Liver (tissue), 9 donors: ENCODE results near the gene PSMB8. TPM values are rescaled to one million over a fixed set of nuclear protein-coding genes. Genes with fewer than 3 reads are reported as not detected.

Source experiments
- DNase-seq: peaks from one replicate; pipeline ENCODE4 v3.0.0-alpha.2; 2017; ENCODE audit warnings: low spot score
- H3K27ac ChIP-seq, 2 donors: one replicate each; pipeline ENCODE4 v1.7.0; 2013; ENCODE audit warnings: inconsistent platforms in 2 of 2, low read length in 2 of 2, control low read depth in 1 of 2, low read depth in 1 of 2, mild to moderate bottlenecking in 1 of 2
- H3K27me3 ChIP-seq, 4 donors: one replicate each; pipeline versions ENCODE4 v1.6.1 to v1.7.0; 2013; ENCODE audit warnings: low read length in 3 of 4, inconsistent platforms in 1 of 4, mild to moderate bottlenecking in 1 of 4, moderate library complexity in 1 of 4; ENCODE audit not compliant: control insufficient read depth in 4 of 4, insufficient read depth in 4 of 4
- H3K36me3 ChIP-seq, 4 donors: one replicate each; pipeline versions ENCODE4 v1.6.1 to v1.7.0; 2013; ENCODE audit warnings: low read length in 3 of 4, mild to moderate bottlenecking in 3 of 4, low read depth in 1 of 4, moderate library complexity in 1 of 4; ENCODE audit not compliant: control insufficient read depth in 4 of 4, insufficient read depth in 3 of 4
- H3K4me1 ChIP-seq, 4 donors: one replicate each; pipeline versions ENCODE4 v1.6.1 to v1.7.0; 2013; ENCODE audit warnings: low read length in 3 of 4, mild to moderate bottlenecking in 3 of 4, moderate library complexity in 1 of 4; ENCODE audit not compliant: control insufficient read depth in 4 of 4, insufficient read depth in 4 of 4
- H3K4me3 ChIP-seq, 3 donors: one replicate each; pipeline versions ENCODE4 v1.6.1 to v1.7.0; 2013; ENCODE audit warnings: low read length in 3 of 3, control low read depth in 1 of 3, low read depth in 1 of 3, mild to moderate bottlenecking in 1 of 3
- H3K9ac ChIP-seq, 2 donors: one replicate each; pipeline ENCODE4 v1.7.0; 2013; ENCODE audit warnings: low read length in 2 of 2, mild to moderate bottlenecking in 2 of 2, moderate library complexity in 2 of 2, control low read depth in 1 of 2, low read depth in 1 of 2
- H3K9me3 ChIP-seq, 4 donors: one replicate each; pipeline versions ENCODE4 v1.6.1 to v1.7.0; 2013; ENCODE audit warnings: low read length in 3 of 4; ENCODE audit not compliant: control insufficient read depth in 4 of 4
- ATF3 ChIP-seq: IDR thresholded peaks from 2 replicates; pipeline ENCODE4 v1.6.1; 2016; ENCODE audit warnings: antibody characterized with exemption
- CTCF ChIP-seq: fragments of 150-350 bp; IDR thresholded peaks from 2 replicates; pipeline ENCODE4 v1.5.1; 2017; ENCODE audit warnings: improper control_type of control experiment, low read depth, low read length; ENCODE audit not compliant: missing input control
- EGR1 ChIP-seq, 2 donors: IDR thresholded peaks; 2 replicates each; pipeline ENCODE4 v1.6.1; 2016 to 2018; ENCODE audit warnings: antibody characterized with exemption in 2 of 2, low read depth in 2 of 2
- FOXA1 ChIP-seq: IDR thresholded peaks from 2 replicates; pipeline ENCODE4 v1.6.1; 2016; ENCODE audit warnings: antibody characterized with exemption
- FOXA2 ChIP-seq: IDR thresholded peaks from 2 replicates; pipeline ENCODE4 v1.6.1; 2016; ENCODE audit warnings: antibody characterized with exemption
- GABPA ChIP-seq, 2 donors: IDR thresholded peaks in 1 of 2; conservative IDR thresholded peaks in 1 of 2; 2 replicates each; pipeline ENCODE4 v1.6.1; 2016; ENCODE audit warnings: antibody characterized with exemption in 2 of 2, mild to moderate bottlenecking in 1 of 2, moderate library complexity in 1 of 2
- HNF4A ChIP-seq, 2 donors: conservative IDR thresholded peaks; 2 replicates each; pipeline ENCODE4 v1.6.1; 2016; ENCODE audit warnings: antibody characterized with exemption in 2 of 2, mild to moderate bottlenecking in 2 of 2
- HNF4G ChIP-seq: IDR thresholded peaks from 2 replicates; pipeline ENCODE4 v1.6.1; 2016; ENCODE audit warnings: antibody characterized with exemption
- JUND ChIP-seq, 2 donors: IDR thresholded peaks; 2 replicates each; pipeline ENCODE4 v1.6.1; 2016; ENCODE audit warnings: antibody characterized with exemption in 2 of 2
- MAX ChIP-seq: IDR thresholded peaks from 2 replicates; pipeline ENCODE4 v1.6.1; 2016; ENCODE audit warnings: antibody characterized with exemption
- NR2F2 ChIP-seq: IDR thresholded peaks from 2 replicates; pipeline ENCODE4 v1.6.1; 2016; ENCODE audit warnings: antibody characterized with exemption
- RAD21 ChIP-seq, 2 donors: IDR thresholded peaks; 2 replicates each; pipeline ENCODE4 v1.6.1; 2016; ENCODE audit warnings: antibody characterized with exemption in 2 of 2, mild to moderate bottlenecking in 2 of 2
- REST ChIP-seq: IDR thresholded peaks from 2 replicates; pipeline ENCODE4 v1.6.1; 2016; ENCODE audit warnings: antibody characterized with exemption, mild to moderate bottlenecking
- RXRA ChIP-seq, 2 donors: IDR thresholded peaks; 2 replicates each; pipeline ENCODE4 v1.6.1; 2017 to 2018; ENCODE audit warnings: antibody characterized with exemption in 2 of 2, mild to moderate bottlenecking in 1 of 2
- SP1 ChIP-seq: IDR thresholded peaks from 2 replicates; pipeline ENCODE4 v1.6.1; 2018; ENCODE audit warnings: antibody characterized with exemption, mild to moderate bottlenecking
- TAF1 ChIP-seq: conservative IDR thresholded peaks from 2 replicates; pipeline ENCODE4 v1.6.1; 2016; ENCODE audit warnings: antibody characterized with exemption, mild to moderate bottlenecking
- YY1 ChIP-seq: IDR thresholded peaks from 2 replicates; pipeline ENCODE4 v1.6.1; 2016; ENCODE audit warnings: antibody characterized with exemption, mild to moderate bottlenecking
- ZBTB33 ChIP-seq: IDR thresholded peaks from 2 replicates; pipeline ENCODE4 v1.6.1; 2016; ENCODE audit warnings: antibody characterized with exemption
- WGBS: extraction: QIAGEN DNeasy Blood & Tissue Kit; methylation state at CpG from one replicate; pipeline ENCODE4 v1.1.7; 2013; 5-methylcytosine and 5-hydroxymethylcytosine counted together
- polyA plus RNA-seq, 2 donors: library from polyadenylated mRNA; stranded (reverse) in 1 of 2; unstranded in 1 of 2; fragments of 200-250 nt in 1 of 2; fragments of >200 nt in 1 of 2; fragmentation: Nextera tagmentation in 1 of 2; extraction: Ambion mirVana in 1 of 2; gene quantifications; one replicate each; pipeline versions ENCODE4 v1.2.1 to v1.2.3, GENCODE V29; 2013 to 2015
- total RNA-seq, 2 donors: library from RNA; depleted of rRNA; stranded (reverse); fragments of >200 nt; gene quantifications; one replicate each; pipeline ENCODE4 v1.2.3, GENCODE V29; 2014
- donor health status: healthy.
- donor health status: healthy.
- donor health status: healthy.
- donor health status: healthy.
- donor health status: healthy.

Gene PSMB8
- total and polyA plus RNA-seq, 4 donors, result 19.9 to 75.1 (median 44.0) TPM

- no peak for TF ChIP-seq REST
- no peak for TF ChIP-seq RAD21 (IDR thresholded peaks at IDR 0.05)
- no peak for TF ChIP-seq YY1
- no peak for TF ChIP-seq HNF4G
These were observed 14.4 kb downstream of the PSMB8 start (continued) for GRCh38 chr6:32829495-32829894.

- peaks cover 2 to 27% (median 17%) of the 10 kb centered on the region in 4 donors for H3K36me3 ChIP-seq
- H3K4me1 ChIP-seq, result no peaks in the 10 kb centered on the region
- 84% methylated on average over 3 of the region's 3 CpGs for WGBS
- H3K9me3 ChIP-seq, result no peaks in the 10 kb centered on the region
- H3K27ac ChIP-seq, result no peak overlapping the region
- H3K27me3 ChIP-seq, result no peaks in the 10 kb centered on the region
- DNase-seq, result no peak
- no peak overlapping the region for H3K4me3 ChIP-seq
- TF ChIP-seq MAX, result no peak
- TF ChIP-seq JUND (IDR thresholded peaks at IDR 0.05), result no peak
- no peak for TF ChIP-seq HNF4G
- no peak for TF ChIP-seq EGR1 (IDR thresholded peaks at IDR 0.05; ENCODE audit: low read depth in 2 of 2)
- TF ChIP-seq ATF3, result no peak
- TF ChIP-seq RAD21 (IDR thresholded peaks at IDR 0.05), result no peak
- no peak for TF ChIP-seq FOXA1
- no peak for TF ChIP-seq REST
- no peak for TF ChIP-seq CTCF
- no peak for TF ChIP-seq FOXA2
- TF ChIP-seq HNF4A (conservative IDR thresholded peaks at IDR 0.05), result no peak
- no peak for TF ChIP-seq RXRA (IDR thresholded peaks at IDR 0.05)
- no peak for TF ChIP-seq TAF1
- TF ChIP-seq ZBTB33, result no peak
- no peak for TF ChIP-seq GABPA (IDR thresholded peaks at IDR 0.05 in 1 of 2, conservative IDR thresholded peaks at IDR 0.05 in 1 of 2)
- TF ChIP-seq YY1, result no peak
- no peak for TF ChIP-seq SP1
- TF ChIP-seq NR2F2, result no peak
- no peak overlapping the region for H3K9ac ChIP-seq
These were observed 16.8 kb downstream of the PSMB8 start for GRCh38 chr6:32827025-32827424.
